GM10266 (cell line): Measurements from ENCODE around the gene CCAR1.
"Not testable (repeated sequence)": the region's sequence is repeated elsewhere in the genome, so short reads cannot be mapped to it uniquely, and the experiment has no call there.

ENCODE experiments used
- DNase-seq: peaks from one replicate; pipeline ENCODE4 v3.0.0; 2012; ENCODE audit errors: extremely low spot score
- TF ChIP-seq, protein P1 (sequence below): IDR thresholded peaks from 2 replicates; pipeline ENCODE4 v1.5.1; 2012; ENCODE audit warnings: mild to moderate bottlenecking, low read depth; ENCODE audit not compliant: control insufficient read depth, insufficient read depth; ENCODE audit errors: missing control alignments

CCAR1 gene

DNA sequence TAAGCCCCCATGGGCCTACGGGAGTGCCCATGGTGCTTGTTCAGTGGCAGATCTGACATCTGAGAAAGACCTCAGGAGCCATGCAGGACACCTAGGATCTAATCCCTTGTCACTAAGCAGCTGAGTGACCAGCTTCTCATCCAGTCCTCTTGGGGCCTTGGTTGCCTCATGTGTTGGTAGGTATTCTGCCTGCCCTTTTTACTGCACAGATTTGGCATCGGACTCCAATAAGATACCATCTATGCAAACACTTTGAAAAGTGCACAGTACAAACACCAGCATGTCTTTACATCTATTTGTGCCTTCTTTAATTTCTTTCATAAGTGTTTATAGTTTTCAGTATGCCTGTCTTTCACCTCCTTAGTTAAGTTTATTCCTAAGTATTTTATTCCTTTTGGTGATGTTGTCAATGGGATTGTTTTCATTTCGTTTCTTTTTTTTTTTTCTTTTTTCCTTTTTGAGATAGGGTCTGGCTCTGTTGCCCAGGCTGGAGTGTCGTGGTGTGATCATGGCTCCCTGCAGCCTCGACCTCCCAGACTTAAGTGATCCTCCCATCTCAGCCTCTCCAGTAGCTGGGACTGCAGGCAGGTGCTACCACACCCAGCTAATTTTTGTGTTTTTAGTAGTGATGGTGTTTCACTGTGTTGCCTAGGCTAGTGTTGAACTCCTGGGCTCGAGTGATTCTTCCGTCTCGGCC lies 116.7 kb downstream of the CCAR1 start:
- TF ChIP-seq, protein P1, sequence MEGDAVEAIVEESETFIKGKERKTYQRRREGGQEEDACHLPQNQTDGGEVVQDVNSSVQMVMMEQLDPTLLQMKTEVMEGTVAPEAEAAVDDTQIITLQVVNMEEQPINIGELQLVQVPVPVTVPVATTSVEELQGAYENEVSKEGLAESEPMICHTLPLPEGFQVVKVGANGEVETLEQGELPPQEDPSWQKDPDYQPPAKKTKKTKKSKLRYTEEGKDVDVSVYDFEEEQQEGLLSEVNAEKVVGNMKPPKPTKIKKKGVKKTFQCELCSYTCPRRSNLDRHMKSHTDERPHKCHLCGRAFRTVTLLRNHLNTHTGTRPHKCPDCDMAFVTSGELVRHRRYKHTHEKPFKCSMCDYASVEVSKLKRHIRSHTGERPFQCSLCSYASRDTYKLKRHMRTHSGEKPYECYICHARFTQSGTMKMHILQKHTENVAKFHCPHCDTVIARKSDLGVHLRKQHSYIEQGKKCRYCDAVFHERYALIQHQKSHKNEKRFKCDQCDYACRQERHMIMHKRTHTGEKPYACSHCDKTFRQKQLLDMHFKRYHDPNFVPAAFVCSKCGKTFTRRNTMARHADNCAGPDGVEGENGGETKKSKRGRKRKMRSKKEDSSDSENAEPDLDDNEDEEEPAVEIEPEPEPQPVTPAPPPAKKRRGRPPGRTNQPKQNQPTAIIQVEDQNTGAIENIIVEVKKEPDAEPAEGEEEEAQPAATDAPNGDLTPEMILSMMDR: no peak
- no peak for DNase-seq

DNA sequence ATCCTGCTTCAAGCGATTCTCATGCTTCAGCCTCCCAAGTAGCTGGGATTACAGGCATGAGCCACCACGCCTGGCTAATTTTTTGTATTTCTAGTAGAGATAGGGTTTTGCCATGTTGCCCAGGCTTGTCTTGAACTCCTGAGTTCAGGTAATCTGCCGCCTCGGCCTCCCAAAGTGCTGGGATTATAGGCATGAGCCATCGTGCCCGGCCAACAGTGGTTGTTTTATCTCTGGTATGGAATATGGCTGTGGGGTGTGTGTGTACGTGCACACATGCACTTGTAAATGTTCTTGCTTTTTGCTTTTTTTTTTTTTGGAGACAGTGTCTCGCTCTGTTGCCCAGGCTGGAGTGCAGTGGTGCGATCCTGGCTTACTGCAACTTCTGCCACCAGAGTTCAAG lies 119.6 kb downstream of the CCAR1 start:
- DNase-seq: not testable (repeated sequence)
